HG02840 (cell line): ENCODE measurements around the gene SUCLA2.
"Not testable (repeated sequence)": the region's sequence is repeated elsewhere in the genome, so short reads cannot be mapped to it uniquely, and the experiment has no call there.

ENCODE experiments used
- ATAC-seq: cut with Tn5 transposase; IDR thresholded peaks from one replicate; pipeline ENCODE4 v1.9.1; 2021; ENCODE audit warnings: mild to moderate bottlenecking, moderate library complexity, moderate number of reproducible peaks; ENCODE audit not compliant: unreplicated experiment, low FRiP score

SUCLA2 gene

GRCh38 chr13:47997384-47997783 is 3.7 kb downstream of the SUCLA2 start:
- ATAC-seq = no peak

- no peak for ATAC-seq
Observed at GRCh38 chr13:47991859-47992258, 9.2 kb downstream of the SUCLA2 start.

GRCh38 chr13:47990920-47991466 is 10.1 kb downstream of the SUCLA2 start:
- no peak for ATAC-seq

GRCh38 chr13:47990427-47990826 is 10.6 kb downstream of the SUCLA2 start:
- ATAC-seq = no peak

- ATAC-seq = no peak
Observed at GRCh38 chr13:47983070-47983469, 18.0 kb downstream of the SUCLA2 start.

- no peak for ATAC-seq
Observed at GRCh38 chr13:47976325-47976724, 24.7 kb downstream of the SUCLA2 start.

- ATAC-seq = no peak
Observed at GRCh38 chr13:47964863-47965262, 36.2 kb downstream of the SUCLA2 start.

- ATAC-seq = no peak
Observed at GRCh38 chr13:47962237-47962636, 38.8 kb downstream of the SUCLA2 start.

- ATAC-seq = no peak
Observed at GRCh38 chr13:47959468-47960247, 41.4 kb downstream of the SUCLA2 start.

- ATAC-seq = no peak
Observed at GRCh38 chr13:47957073-47957472, 44.0 kb downstream of the SUCLA2 start.

- no peak for ATAC-seq
Observed at GRCh38 chr13:47955836-47956235, 45.2 kb downstream of the SUCLA2 start.

GRCh38 chr13:47949799-47950198 is 51.3 kb downstream of the SUCLA2 start:
- ATAC-seq = no peak

- ATAC-seq = no peak
Observed at GRCh38 chr13:47945738-47946137, 55.3 kb downstream of the SUCLA2 start.

- not testable (repeated sequence) for ATAC-seq
Observed at GRCh38 chr13:47945146-47945545, 55.9 kb downstream of the SUCLA2 start.

- no peak for ATAC-seq
Observed at GRCh38 chr13:47934371-47934770, 66.7 kb downstream of the SUCLA2 start.

GRCh38 chr13:47932950-47933923 is 67.8 kb downstream of the SUCLA2 start:
- no peak for ATAC-seq

- no peak for ATAC-seq
Observed at GRCh38 chr13:47930649-47931165, 70.4 kb downstream of the SUCLA2 start.

- no peak for ATAC-seq
Observed at GRCh38 chr13:47929156-47929555, 71.9 kb downstream of the SUCLA2 start.

GRCh38 chr13:47917022-47917574 is 84.0 kb downstream of the SUCLA2 start:
- no peak for ATAC-seq

- no peak for ATAC-seq
Observed at GRCh38 chr13:47908197-47908902, 92.7 kb downstream of the SUCLA2 start.
